Skeletal muscle cell (primary cell): ENCODE measurements around the gene EI24.
A peak's percentile ranks its signal among the peaks of the same experiment; 100 is the strongest.

Experiments
- DNase-seq: peaks from one replicate; pipeline ENCODE4 v3.0.0-alpha.2; 2010; ENCODE audit warnings: low read depth
- H3K4me3 ChIP-seq: 2 replicates; pipeline ENCODE4 v1.5.1; 2011; ENCODE audit warnings: low read depth, mild to moderate bottlenecking, control low read depth, low read length, moderate library complexity

EI24 gene

DNA sequence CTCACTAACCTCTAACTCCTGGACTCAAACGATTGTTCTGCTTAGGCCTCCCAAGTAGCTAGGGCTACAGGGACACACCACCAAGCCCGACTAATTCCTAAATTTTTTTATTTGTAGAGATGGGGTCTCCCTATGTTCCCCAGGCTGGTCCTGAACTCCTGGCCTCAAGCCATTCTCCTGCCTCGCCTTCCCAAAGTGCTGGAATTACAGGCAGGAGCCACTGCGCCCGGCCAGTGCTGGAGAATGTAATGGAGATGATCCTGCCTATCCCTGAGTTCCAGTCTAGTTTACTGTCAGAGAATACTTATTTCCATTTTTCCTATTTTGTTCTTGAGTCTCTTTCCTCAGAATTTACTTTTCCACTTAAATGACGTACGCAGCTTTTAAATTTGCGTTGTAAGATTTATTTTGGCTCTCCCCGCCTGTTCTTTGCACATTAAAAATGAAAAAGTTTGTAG is 55.5 kb downstream of the EI24 start, which contains the start of gene CHEK1:
Gene CHEK1, plus strand, starts transcription at position 408 of the 458 bp plus-strand sequence. CDS start 1,606 bp downstream, outside the sequence.
- H3K4me3 ChIP-seq, result peak within 1 kb of the TSS; percentile 85
- DNase-seq, result no peak

DNA sequence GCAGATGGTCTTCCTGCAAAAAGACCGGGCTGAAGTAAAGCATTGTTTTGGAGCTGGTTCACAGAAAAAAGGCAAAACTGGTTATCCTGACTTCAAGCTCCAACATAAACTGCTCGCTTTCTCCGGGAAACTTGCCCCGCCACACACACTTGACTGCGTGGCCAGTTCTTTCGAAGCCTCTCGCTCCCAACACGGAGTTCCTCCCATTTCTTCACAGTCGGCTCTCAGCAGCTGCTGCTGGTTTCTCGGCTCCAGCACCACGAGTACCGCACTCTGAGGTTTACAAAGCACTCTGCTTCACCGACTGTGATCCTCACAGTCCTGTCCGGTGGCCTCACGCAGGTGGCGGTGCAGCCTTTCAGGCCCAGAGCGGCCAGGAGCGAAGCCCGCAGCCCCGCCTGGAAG is 56.0 kb downstream of the EI24 start:
- DNase-seq, result peak; percentile 4
- peak overlapping the region; percentile 85 for H3K4me3 ChIP-seq

DNA sequence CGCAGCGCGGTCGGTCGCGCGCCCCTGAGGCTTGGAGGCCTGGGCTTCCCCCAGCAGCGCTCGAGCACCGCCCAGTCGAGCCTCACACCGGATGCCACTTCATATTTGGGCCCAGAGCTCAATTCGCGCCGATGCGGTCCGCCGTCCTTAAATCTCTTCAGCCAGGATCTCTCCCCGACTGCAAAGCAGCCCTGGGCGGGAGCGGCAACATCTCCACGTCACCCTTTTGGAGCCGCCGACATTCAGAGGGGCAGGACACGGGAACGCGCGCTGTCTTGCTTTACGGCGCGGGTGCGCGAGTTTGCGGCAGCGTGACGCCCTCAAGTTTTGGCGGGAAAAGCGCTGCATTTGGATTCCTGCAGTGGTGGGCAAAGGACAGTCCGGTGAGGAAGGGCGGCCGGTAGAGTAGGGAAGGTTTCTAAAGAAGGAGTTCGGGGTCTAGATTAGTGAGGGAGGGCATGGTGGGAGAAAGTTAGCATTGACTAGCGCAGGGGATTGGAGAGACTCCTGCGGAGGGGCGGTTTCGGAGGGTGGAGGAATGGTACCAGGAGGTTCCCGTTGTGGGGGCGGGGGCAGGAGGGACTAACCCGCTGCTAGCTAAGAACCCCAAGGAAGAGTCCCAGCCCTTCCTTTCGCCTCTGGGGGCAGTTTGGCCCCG is 56.5 kb downstream of the EI24 start:
- peak overlapping the region; percentile 85 for H3K4me3 ChIP-seq
- peak; percentile 56 for DNase-seq

DNA sequence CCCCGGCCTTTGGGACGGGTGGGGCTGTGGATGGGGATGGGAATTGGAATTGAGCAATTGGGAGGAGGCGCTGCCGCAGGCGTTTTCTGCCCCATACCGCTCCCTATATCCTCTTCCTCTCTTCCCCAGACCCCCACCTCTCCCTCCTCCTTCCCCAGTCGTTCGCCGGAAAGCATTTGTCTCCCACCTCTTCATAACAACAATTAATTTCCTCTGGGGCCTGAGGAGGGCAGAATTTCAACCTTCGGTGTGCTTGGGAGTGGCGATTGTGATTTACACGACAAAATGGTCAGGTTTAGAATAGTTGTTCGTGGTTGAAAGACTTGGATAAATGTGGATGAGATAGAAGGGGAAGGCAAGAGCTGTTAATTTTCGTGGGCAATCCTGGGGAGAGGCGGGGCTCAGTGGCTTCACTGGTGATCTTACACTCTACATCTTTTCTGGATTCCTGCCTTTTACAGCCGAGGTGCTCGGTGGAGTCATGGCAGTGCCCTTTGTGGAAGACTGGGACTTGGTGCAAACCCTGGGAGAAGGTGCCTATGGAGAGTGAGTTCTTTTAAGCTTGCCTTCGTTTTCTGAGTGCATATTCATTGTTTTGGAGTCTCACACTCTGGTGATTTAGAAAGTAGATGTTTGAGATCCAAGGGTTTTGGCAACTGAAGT is 57.1 kb downstream of the EI24 start:
- peak; percentile 54 for DNase-seq
- H3K4me3 ChIP-seq, result peak overlapping the region; percentile 85

DNA sequence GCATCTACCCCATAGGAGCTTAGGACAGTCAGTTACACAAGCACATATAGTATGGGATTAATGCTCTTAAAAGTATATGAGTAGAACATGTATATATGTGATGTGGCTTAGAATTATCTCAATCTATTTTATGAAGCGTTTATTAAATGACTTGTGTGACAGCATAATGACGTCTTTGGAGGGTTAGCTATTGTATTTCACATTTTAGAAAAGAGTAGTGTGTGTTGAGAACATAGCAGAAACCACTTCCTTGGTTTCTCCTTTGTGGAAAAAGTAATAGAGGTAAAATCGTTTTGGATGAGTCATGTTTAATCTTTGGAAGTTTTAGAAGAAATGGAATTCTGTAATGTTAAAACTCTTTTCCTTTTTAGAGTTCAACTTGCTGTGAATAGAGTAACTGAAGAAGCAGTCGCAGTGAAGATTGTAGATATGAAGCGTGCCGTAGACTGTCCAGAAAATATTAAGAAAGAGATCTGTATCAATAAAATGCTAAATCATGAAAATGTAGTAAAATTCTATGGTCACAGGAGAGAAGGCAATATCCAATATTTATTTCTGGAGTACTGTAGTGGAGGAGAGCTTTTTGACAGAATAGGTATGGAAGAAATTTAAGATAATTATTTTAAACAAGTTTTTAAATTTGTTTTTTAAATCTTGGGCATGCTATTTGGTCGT is 58.1 kb downstream of the EI24 start:
- peak overlapping the region; percentile 85 for H3K4me3 ChIP-seq
- DNase-seq, result no peak
